GM12892 (cell line): ENCODE data around the gene TLE3.

ENCODE experiments used
- POLR2A ChIP-seq: IDR thresholded peaks from 2 replicates; pipeline ENCODE4 v1.6.1; 2011; ENCODE audit warnings: low read depth, low read length, control low read depth
- POLR2AphosphoS5 ChIP-seq: IDR thresholded peaks from 2 replicates; pipeline ENCODE4 v1.6.1; 2011; ENCODE audit warnings: low read depth, low read length, control low read depth

GRCh38 chr15:70006259-70007147 is 91.2 kb downstream of the TLE3 start:
- TF ChIP-seq POLR2A (no peak), POLR2AphosphoS5 (no peak)
